Measurements from ENCODE around the gene SP110. TPM values are rescaled to one million over a fixed set of nuclear protein-coding genes. Genes with fewer than 3 reads are reported as not detected.

The SP110 gene
- total and polyA plus RNA-seq, 2 of the 4 experiments (the other 2 are of a cell fraction) = 9.3 to 10.2 TPM

DNA sequence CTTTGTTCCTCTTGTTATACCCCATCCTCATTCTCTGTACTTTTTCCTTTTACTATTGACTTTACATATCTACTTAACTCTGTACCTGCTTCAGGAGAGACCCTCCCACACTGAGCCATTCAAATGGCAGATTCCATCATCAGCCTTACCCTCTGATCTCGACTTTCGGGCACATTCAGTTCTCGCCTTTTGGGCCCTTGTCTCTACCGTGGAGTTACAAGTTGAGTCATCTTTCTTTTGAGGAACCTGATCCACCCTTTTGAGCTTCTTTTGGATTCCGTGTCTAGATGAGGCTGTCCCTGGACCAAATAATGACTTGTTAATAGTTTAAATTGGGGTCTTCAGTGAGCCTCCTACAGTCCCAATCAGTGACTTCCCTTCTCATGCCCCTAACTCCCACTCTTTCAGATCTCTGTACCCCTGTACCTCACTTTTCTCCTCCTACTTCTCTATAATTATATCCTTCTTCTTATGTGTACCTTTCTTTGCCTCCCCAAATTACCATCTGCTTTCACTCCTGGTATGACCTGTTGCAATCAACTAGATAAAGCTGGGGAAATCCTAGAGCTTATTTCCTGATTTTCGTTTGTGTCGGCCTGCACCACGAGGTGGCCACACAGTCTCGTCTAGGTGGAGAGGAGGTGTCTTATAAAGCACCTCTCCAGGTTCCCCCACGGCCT, 17.2 kb downstream of the SP110 start:
- ATAC-seq (ENCODE audit: low read depth) (no peak), DNase-seq (no peak)
- no peak overlapping the region for H3K14ac ChIP-seq (replicated peaks; ENCODE audit: low read depth, low read length)
- no peak overlapping the region for H2BK20ac ChIP-seq (ENCODE audit: low read depth, low read length)
- intact Hi-C loops (cut with micrococcal nuclease) (no loop called here), in situ Hi-C loops (cut with MboI; ENCODE audit: low sequenced_read_pairs) (loop anchor here (25.0 kb wide), 1 partner anchor 610 kb away; no protein-coding TSS in a partner anchor), dilution Hi-C loops (cut with HindIII; ENCODE audit: low sequenced_read_pairs, unreplicated experiment) (no loop called here)
- H3K9ac ChIP-seq (ENCODE audit: low read depth, low read length) = no peak overlapping the region
- no peak overlapping the region for H3K27ac ChIP-seq (ENCODE audit: insufficient read depth, low read length)
- CTCF ChIA-PET = no interaction called here
- H2BK15ac ChIP-seq (ENCODE audit: low read depth, low read length) = no peak overlapping the region
- no peak overlapping the region for H3K4ac ChIP-seq (ENCODE audit: low read depth, low read length)
- H2AK5ac ChIP-seq (ENCODE audit: low read depth, low read length) = no peak overlapping the region
- no peak overlapping the region for H2BK5ac ChIP-seq (ENCODE audit: low read depth, low read length, poor library complexity, severe bottlenecking)
- TF ChIP-seq, protein P1, sequence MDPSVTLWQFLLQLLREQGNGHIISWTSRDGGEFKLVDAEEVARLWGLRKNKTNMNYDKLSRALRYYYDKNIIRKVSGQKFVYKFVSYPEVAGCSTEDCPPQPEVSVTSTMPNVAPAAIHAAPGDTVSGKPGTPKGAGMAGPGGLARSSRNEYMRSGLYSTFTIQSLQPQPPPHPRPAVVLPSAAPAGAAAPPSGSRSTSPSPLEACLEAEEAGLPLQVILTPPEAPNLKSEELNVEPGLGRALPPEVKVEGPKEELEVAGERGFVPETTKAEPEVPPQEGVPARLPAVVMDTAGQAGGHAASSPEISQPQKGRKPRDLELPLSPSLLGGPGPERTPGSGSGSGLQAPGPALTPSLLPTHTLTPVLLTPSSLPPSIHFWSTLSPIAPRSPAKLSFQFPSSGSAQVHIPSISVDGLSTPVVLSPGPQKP (IDR thresholded peaks at IDR 0.05; ENCODE audit: borderline replicate concordance, low read depth, low read length) = no peak
- TF ChIP-seq CEBPB (IDR thresholded peaks at IDR 0.05; ENCODE audit: low read depth, low read length) (no peak), RAD21 (IDR thresholded peaks at IDR 0.05; ENCODE audit: low read length) (no peak), MAZ (IDR thresholded peaks at IDR 0.05; ENCODE audit: borderline replicate concordance, low read depth, low read length) (no peak), RFX5 (IDR thresholded peaks at IDR 0.05; ENCODE audit: low read depth, low read length) (no peak), MAFK (IDR thresholded peaks at IDR 0.05; ENCODE audit: low read depth, low read length) (no peak), CHD1 (IDR thresholded peaks at IDR 0.05; ENCODE audit: low read depth, low read length) (no peak), BHLHE40 (IDR thresholded peaks at IDR 0.05; ENCODE audit: low read depth, low read length) (no peak), RCOR1 (IDR thresholded peaks at IDR 0.05; ENCODE audit: insufficient replicate concordance, low read length) (no peak), FOS (IDR thresholded peaks at IDR 0.05; ENCODE audit: low read depth, low read length) (no peak), MXI1 (IDR thresholded peaks at IDR 0.05; ENCODE audit: borderline replicate concordance, low read depth, low read length) (no peak), NFE2L2 (IDR thresholded peaks at IDR 0.05; ENCODE audit: low read depth, low read length) (no peak), POLR2A (IDR thresholded peaks at IDR 0.05; ENCODE audit: low read depth, low read length) (no peak), SMC3 (IDR thresholded peaks at IDR 0.05; ENCODE audit: low read depth, low read length) (no peak)
- TF ChIP-seq, protein P2, sequence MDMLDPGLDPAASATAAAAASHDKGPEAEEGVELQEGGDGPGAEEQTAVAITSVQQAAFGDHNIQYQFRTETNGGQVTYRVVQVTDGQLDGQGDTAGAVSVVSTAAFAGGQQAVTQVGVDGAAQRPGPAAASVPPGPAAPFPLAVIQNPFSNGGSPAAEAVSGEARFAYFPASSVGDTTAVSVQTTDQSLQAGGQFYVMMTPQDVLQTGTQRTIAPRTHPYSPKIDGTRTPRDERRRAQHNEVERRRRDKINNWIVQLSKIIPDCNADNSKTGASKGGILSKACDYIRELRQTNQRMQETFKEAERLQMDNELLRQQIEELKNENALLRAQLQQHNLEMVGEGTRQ (IDR thresholded peaks at IDR 0.05; ENCODE audit: low read depth, low read length) = no peak
- TF ChIP-seq, protein P3, sequence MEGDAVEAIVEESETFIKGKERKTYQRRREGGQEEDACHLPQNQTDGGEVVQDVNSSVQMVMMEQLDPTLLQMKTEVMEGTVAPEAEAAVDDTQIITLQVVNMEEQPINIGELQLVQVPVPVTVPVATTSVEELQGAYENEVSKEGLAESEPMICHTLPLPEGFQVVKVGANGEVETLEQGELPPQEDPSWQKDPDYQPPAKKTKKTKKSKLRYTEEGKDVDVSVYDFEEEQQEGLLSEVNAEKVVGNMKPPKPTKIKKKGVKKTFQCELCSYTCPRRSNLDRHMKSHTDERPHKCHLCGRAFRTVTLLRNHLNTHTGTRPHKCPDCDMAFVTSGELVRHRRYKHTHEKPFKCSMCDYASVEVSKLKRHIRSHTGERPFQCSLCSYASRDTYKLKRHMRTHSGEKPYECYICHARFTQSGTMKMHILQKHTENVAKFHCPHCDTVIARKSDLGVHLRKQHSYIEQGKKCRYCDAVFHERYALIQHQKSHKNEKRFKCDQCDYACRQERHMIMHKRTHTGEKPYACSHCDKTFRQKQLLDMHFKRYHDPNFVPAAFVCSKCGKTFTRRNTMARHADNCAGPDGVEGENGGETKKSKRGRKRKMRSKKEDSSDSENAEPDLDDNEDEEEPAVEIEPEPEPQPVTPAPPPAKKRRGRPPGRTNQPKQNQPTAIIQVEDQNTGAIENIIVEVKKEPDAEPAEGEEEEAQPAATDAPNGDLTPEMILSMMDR (conservative IDR thresholded peaks at IDR 0.05; ENCODE audit: low read depth, low read length) = no peak
- H3K56ac ChIP-seq (ENCODE audit: extremely low read depth, insufficient read depth, low read length) = no peak overlapping the region
- POLR2A ChIA-PET (ENCODE audit: unreplicated experiment) = no interaction called here
- peaks cover 17% of the 10 kb centered on the region for H3K36me3 ChIP-seq (ENCODE audit: control insufficient read depth, insufficient read depth, low read length)
- no peak overlapping the region for H3K18ac ChIP-seq (ENCODE audit: low read depth, low read length)
- no peak overlapping the region for H2BK120ac ChIP-seq (ENCODE audit: low read depth, low read length)
- H3K4me1 ChIP-seq (ENCODE audit: control insufficient read depth, insufficient read depth, low read length) = no peaks in the 10 kb centered on the region
- WGBS, 2 experiments (ENCODE audit: extremely low coverage in 2 of 2, insufficient read length in 1 of 2) = 93% methylated on average over 5 of the region's 10 CpGs; no CpG with 5 or more reads in 1 of the 2 experiments
- H3K27me3 ChIP-seq (ENCODE audit: control insufficient read depth, insufficient read depth, low read length) = no peaks in the 10 kb centered on the region
- no peaks in the 10 kb centered on the region for H4K20me1 ChIP-seq (ENCODE audit: insufficient read depth, low read length)
- H3K4me3 ChIP-seq (ENCODE audit: insufficient read depth, low read depth, low read length) = no peak overlapping the region
- H3K23ac ChIP-seq (ENCODE audit: low read depth, low read length) = no peak overlapping the region
- H4K8ac ChIP-seq (ENCODE audit: low read depth in 2 of 2, low read length in 2 of 2) = no peak overlapping the region
- no peak overlapping the region for H4K5ac ChIP-seq (ENCODE audit: low read depth, low read length)
- H2AK9ac ChIP-seq (replicated peaks; ENCODE audit: low read depth, low read length, poor library complexity) = no peak overlapping the region
- no peak overlapping the region for H2AFZ ChIP-seq (replicated peaks; ENCODE audit: low read length, poor library complexity)
- no TSS peak for BruUV-seq (replicated peaks)
- no peaks in the 10 kb centered on the region for H3K79me1 ChIP-seq (ENCODE audit: low read depth in 1 of 2, low read length in 2 of 2)
- H4K91ac ChIP-seq (ENCODE audit: insufficient read depth, low read depth, low read length) = no peak overlapping the region
- no peaks in the 10 kb centered on the region for H3K9me1 ChIP-seq (ENCODE audit: insufficient read depth, low read length)
- H3K9me3 ChIP-seq (ENCODE audit: control insufficient read depth, insufficient read depth, low read length) = no peaks in the 10 kb centered on the region
- no peak overlapping the region for H3K4me2 ChIP-seq (ENCODE audit: low read depth, low read length)
